Measurements from ENCODE around the gene EMD. TPM values are rescaled to one million over a fixed set of nuclear protein-coding genes. Genes with fewer than 3 reads are reported as not detected.
"Not testable (repeated sequence)": the region's sequence is repeated elsewhere in the genome, so short reads cannot be mapped to it uniquely, and the experiment has no call there.

Gene EMD
- total and polyA plus RNA-seq, 10 of the 15 experiments (the other 5 are each of a cell fraction or from before 2014, with no cell fraction given), result 0.76 to 100 (median 43.2) TPM

- TF ChIP-seq FOXK2 (IDR thresholded peaks at IDR 0.05) (no peak), TCF3 (IDR thresholded peaks at IDR 0.05; ENCODE audit: borderline replicate concordance, insufficient read depth, low read depth, low read length) (no peak)
Measured at GRCh38 chrX:154334496-154334895, 44.6 kb upstream of the EMD start (continued).

- H3K4me2 ChIP-seq (ENCODE audit: control insufficient read depth, insufficient read depth); H4K20me1 ChIP-seq (ENCODE audit: control insufficient read depth, insufficient read depth); SMC1A ChIA-PET (ENCODE audit: uncharacterized antibody, unreplicated experiment); POLR2A ChIA-PET; H3K36me3 ChIP-seq (ENCODE audit: control insufficient read depth in 2 of 2, insufficient read depth in 2 of 2, low read length in 1 of 2); in situ Hi-C loops (cut with MboI); H3K9me3 ChIP-seq (replicated peaks; ENCODE audit: control insufficient read depth, insufficient read depth, low read length); H3K27me3 ChIP-seq (replicated peaks in 1 of 2; ENCODE audit: control insufficient read depth in 2 of 2, insufficient read depth in 2 of 2, low read length in 1 of 2); BruUV-seq (replicated peaks); H3K79me2 ChIP-seq (ENCODE audit: control insufficient read depth, insufficient read depth, low read length); RAD21 ChIA-PET (ENCODE audit: unreplicated experiment); CTCF ChIA-PET; H3K4me3 ChIP-seq; DNase-seq (ENCODE audit: low read depth, low spot score); H3K4me1 ChIP-seq (ENCODE audit: control insufficient read depth, insufficient read depth, low read length); H3K27ac ChIP-seq (ENCODE audit: control insufficient read depth, insufficient read depth); intact Hi-C loops (cut with micrococcal nuclease; ENCODE audit: unreplicated experiment); H3K9ac ChIP-seq (ENCODE audit: control insufficient read depth, insufficient read depth, low read length); H2AFZ ChIP-seq (ENCODE audit: control insufficient read depth, low read depth, low read length): not testable (repeated sequence)
- 0% methylated on average over 5 of the region's 115 CpGs for WGBS (ENCODE audit: insufficient coverage, insufficient replicate concordance, low lambda C conversion rate, missing lambda C conversion rate)
- ATAC-seq (peak; percentile 75), FAIRE-seq (peak; percentile 98)
Measured at GRCh38 chrX:154341399-154342298, 37.4 kb upstream of the EMD start.

GRCh38 chrX:154343063-154343462, 36.0 kb upstream of the EMD start:
- H3K27ac ChIP-seq (ENCODE audit: control insufficient read depth, insufficient read depth); H4K20me1 ChIP-seq (ENCODE audit: control insufficient read depth, insufficient read depth); H3K79me2 ChIP-seq (ENCODE audit: control insufficient read depth, insufficient read depth, low read length); H3K4me3 ChIP-seq; H3K4me1 ChIP-seq (ENCODE audit: control insufficient read depth, insufficient read depth, low read length); CTCF ChIA-PET; H3K9me3 ChIP-seq (replicated peaks; ENCODE audit: control insufficient read depth, insufficient read depth, low read length); RAD21 ChIA-PET (ENCODE audit: unreplicated experiment); H3K36me3 ChIP-seq (ENCODE audit: control insufficient read depth in 2 of 2, insufficient read depth in 2 of 2, low read length in 1 of 2); POLR2A ChIA-PET; H3K27me3 ChIP-seq (replicated peaks in 1 of 2; ENCODE audit: control insufficient read depth in 2 of 2, insufficient read depth in 2 of 2, low read length in 1 of 2); BruUV-seq (replicated peaks); DNase-seq (ENCODE audit: low read depth, low spot score); in situ Hi-C loops (cut with MboI); SMC1A ChIA-PET (ENCODE audit: uncharacterized antibody, unreplicated experiment); H2AFZ ChIP-seq (ENCODE audit: control insufficient read depth, low read depth, low read length); H3K9ac ChIP-seq (ENCODE audit: control insufficient read depth, insufficient read depth, low read length); intact Hi-C loops (cut with micrococcal nuclease; ENCODE audit: unreplicated experiment); H3K4me2 ChIP-seq (ENCODE audit: control insufficient read depth, insufficient read depth): not testable (repeated sequence)
- FAIRE-seq (peak; percentile 99), ATAC-seq (peak; percentile 52)
- no CpG with 5 or more reads among the region's 16 CpGs for WGBS (ENCODE audit: insufficient coverage, insufficient replicate concordance, low lambda C conversion rate, missing lambda C conversion rate)

GRCh38 chrX:154343620-154344019, 35.5 kb upstream of the EMD start:
- CTCF ChIA-PET; H3K9me3 ChIP-seq (replicated peaks; ENCODE audit: control insufficient read depth, insufficient read depth, low read length); H4K20me1 ChIP-seq (ENCODE audit: control insufficient read depth, insufficient read depth); H3K79me2 ChIP-seq (ENCODE audit: control insufficient read depth, insufficient read depth, low read length); SMC1A ChIA-PET (ENCODE audit: uncharacterized antibody, unreplicated experiment); intact Hi-C loops (cut with micrococcal nuclease; ENCODE audit: unreplicated experiment); RAD21 ChIA-PET (ENCODE audit: unreplicated experiment); H2AFZ ChIP-seq (ENCODE audit: control insufficient read depth, low read depth, low read length); POLR2A ChIA-PET; H3K27ac ChIP-seq (ENCODE audit: control insufficient read depth, insufficient read depth); DNase-seq (ENCODE audit: low read depth, low spot score); H3K36me3 ChIP-seq (ENCODE audit: control insufficient read depth in 2 of 2, insufficient read depth in 2 of 2, low read length in 1 of 2); H3K9ac ChIP-seq (ENCODE audit: control insufficient read depth, insufficient read depth, low read length); H3K4me2 ChIP-seq (ENCODE audit: control insufficient read depth, insufficient read depth); BruUV-seq (replicated peaks); H3K4me1 ChIP-seq (ENCODE audit: control insufficient read depth, insufficient read depth, low read length); H3K27me3 ChIP-seq (replicated peaks in 1 of 2; ENCODE audit: control insufficient read depth in 2 of 2, insufficient read depth in 2 of 2, low read length in 1 of 2); in situ Hi-C loops (cut with MboI); H3K4me3 ChIP-seq: not testable (repeated sequence)
- ATAC-seq, result peak; percentile 58
- FAIRE-seq, result peak; percentile 97
- WGBS (ENCODE audit: insufficient coverage, insufficient replicate concordance, low lambda C conversion rate, missing lambda C conversion rate), result no CpG with 5 or more reads among the region's 20 CpGs
